IPS-18a (cell line): ENCODE measurements around the gene CCDC92.

Experiments
- H3K27ac ChIP-seq: one replicate; pipeline ENCODE4 v1.5.1; 2013; ENCODE audit warnings: low read length
- H3K27me3 ChIP-seq: one replicate; pipeline ENCODE4 v1.6.1; 2013; ENCODE audit warnings: mild to moderate bottlenecking, low read length; ENCODE audit not compliant: control insufficient read depth, insufficient read depth
- H3K36me3 ChIP-seq: one replicate; pipeline ENCODE4 v1.6.1; 2013; ENCODE audit warnings: low read depth, low read length; ENCODE audit not compliant: control insufficient read depth
- H3K4me1 ChIP-seq: one replicate; pipeline ENCODE4 v1.6.1; 2013; ENCODE audit warnings: low read depth, low read length; ENCODE audit not compliant: control insufficient read depth
- H3K4me3 ChIP-seq: one replicate; pipeline ENCODE4 v1.5.1; 2013; ENCODE audit warnings: low read length
- H3K9ac ChIP-seq: one replicate; pipeline ENCODE4 v1.6.1; 2013; ENCODE audit warnings: mild to moderate bottlenecking, low read length, moderate library complexity
- H3K9me3 ChIP-seq: one replicate; pipeline ENCODE4 v1.6.1; 2013; ENCODE audit warnings: low read depth, low read length; ENCODE audit not compliant: control insufficient read depth

Gene CCDC92

DNA sequence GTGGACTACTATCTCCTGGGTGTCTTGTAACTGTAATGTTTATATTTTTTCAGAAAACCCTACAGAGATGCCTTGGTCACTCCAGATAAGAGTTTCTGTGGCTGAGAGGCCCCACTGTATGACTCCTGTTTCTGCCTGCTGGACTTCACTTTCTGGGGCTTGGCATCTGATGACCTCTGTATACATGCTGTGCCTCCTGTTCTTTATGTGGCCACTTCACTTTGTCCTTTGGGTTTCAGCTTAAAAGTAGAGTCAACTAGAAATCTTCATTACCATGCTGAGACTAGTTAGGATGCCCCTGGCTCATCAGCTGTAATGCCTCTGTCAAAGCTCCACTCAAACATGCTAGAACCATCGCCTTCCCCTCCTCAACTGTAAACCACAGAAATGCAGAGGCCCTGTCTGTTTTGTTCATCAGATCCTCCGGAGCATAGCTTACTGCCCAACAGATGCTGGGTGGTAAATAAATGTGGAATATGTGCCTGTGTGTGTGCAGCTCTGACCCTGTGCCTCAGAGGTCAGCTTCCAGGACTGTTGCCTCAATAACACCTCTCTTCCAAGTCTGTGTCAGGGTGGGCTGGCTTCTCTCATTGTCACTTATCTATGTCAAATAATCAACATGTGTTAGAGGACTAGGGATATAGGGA is 25.8 kb upstream of the CCDC92 start:
- no peak overlapping the region for H3K4me3 ChIP-seq
- peaks cover 11% of the 10 kb centered on the region for H3K36me3 ChIP-seq
- H3K27ac ChIP-seq: no peak overlapping the region

DNA sequence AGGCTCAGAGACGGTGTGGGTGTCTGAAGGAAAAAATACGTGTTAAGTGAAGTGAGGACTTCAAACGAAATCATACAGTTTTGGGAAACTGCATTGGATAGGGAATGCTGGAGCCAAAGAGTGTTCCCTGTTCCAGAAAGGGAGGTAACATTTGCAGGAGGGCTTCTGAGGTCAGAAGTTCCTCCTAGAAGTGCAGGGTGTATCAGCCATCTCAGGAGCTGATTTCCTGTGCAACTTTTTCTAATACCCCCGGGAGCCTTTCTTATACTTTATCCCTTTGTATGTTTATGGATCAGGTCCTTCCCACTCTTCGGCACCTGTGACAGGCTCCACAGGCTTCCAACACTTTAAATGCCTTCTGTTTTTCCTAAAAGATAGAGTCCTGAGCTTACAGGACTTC is 25.3 kb upstream of the CCDC92 start:
- Histone ChIP-seq H3K27me3 (no peaks in the 10 kb centered on the region), H3K4me1 (no peaks in the 10 kb centered on the region), H3K9ac (no peak overlapping the region), H3K27ac (no peak overlapping the region), H3K4me3 (no peak overlapping the region), H3K36me3 (peaks cover 11% of the 10 kb centered on the region), H3K9me3 (no peaks in the 10 kb centered on the region)

More for the DNA sequence above, 25.8 kb upstream of the CCDC92 start:
- no peaks in the 10 kb centered on the region for H3K4me1 ChIP-seq
- no peaks in the 10 kb centered on the region for H3K9me3 ChIP-seq
- no peak overlapping the region for H3K9ac ChIP-seq
- no peaks in the 10 kb centered on the region for H3K27me3 ChIP-seq

DNA sequence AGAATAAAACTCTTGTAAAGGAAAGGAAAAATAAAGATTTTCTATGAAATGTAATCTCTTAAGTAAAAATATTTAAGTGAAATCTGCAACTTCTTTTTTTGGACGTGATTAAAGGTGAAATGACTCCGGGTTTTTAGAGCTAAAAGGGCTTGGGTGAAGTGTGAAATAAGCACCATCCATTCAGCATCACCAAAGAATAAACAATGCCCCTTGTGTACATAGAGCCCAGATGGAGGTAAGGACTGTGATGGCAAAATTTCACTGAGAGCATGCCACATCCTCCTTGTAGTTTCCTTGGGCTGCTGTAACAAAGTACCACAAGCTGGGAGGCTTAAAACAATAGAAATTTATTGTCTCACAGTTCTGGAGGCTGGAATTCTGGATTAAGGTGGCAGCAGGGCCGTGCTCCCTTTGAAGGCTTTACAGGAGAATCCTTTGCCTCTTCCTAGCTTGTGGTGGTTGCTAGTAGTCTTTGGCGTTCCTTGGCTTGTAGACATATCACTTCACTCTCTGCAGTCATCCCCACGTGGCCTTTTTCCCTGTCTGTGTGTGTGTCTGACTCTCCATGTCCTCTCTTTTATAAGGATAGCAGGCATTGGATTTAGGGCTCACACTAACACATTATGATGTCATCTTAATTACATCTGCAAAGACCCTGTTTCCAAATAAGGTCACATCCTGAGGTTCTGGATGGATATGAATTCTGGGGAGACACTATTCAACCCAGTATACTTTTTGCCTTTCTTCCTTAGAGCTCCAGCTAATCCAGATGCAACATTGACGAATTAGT is 24.6 kb upstream of the CCDC92 start:
- Histone ChIP-seq H3K36me3 (peaks cover 11% of the 10 kb centered on the region), H3K4me3 (no peak overlapping the region), H3K9ac (no peak overlapping the region), H3K27ac (no peak overlapping the region), H3K9me3 (no peaks in the 10 kb centered on the region), H3K27me3 (no peaks in the 10 kb centered on the region), H3K4me1 (no peaks in the 10 kb centered on the region)

DNA sequence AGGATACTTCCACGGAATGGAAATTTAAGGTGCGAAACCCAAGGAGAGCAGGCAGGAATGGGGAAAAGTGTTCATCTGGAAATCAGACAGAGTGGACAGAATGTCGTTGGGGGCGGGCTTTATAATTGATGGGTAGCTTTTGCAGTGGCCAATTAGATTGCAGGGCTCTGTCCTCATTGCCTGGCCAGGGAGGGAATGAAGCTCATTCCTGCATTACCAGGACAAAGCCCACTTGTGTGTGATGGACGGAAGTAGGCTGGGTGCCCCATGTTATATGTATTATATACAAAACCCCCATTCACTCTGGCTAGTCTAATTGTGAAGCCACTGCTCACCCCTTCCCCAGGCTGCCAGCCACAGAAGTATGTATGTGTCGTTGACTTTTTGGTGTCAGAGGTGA is 23.9 kb upstream of the CCDC92 start:
- Histone ChIP-seq H3K27ac (no peak overlapping the region), H3K9ac (no peak overlapping the region), H3K9me3 (no peaks in the 10 kb centered on the region), H3K27me3 (no peaks in the 10 kb centered on the region), H3K36me3 (peaks cover 11% of the 10 kb centered on the region), H3K4me3 (no peak overlapping the region), H3K4me1 (no peaks in the 10 kb centered on the region)

DNA sequence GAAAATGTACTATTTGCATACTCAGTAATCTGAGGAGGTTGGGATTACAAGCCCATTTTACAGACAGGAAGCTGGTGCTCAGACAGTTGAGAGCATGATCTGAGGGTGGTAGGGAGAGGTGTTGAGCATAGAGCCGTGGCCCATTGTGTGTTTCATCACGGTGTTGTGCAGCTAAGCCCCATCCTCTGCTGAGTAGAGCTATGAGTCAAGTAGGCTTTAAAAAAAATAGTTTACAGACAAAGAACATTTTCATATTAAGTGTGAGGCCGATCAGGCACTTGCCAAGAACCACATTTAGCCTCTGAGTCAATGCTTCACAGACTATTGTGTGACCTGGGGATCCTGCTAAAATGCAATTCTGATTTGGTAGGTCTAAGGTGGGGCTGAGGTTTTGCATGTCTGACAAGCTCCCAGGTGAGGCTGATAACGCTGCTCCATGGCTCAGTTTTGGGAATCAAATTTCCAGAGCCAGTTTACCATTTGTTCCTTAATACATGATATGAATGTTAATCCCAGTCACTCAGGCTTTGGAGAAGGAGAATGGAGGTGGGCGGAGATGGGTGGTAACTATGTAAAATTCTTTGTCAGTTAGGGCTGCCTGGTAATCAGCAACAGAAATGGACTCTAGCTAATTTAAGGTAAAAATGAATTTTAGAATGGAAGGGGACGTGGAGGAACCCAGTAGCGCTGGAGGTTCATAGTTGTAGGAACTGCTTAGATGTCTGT is 22.6 kb upstream of the CCDC92 start:
- no peak overlapping the region for H3K4me3 ChIP-seq
- no peaks in the 10 kb centered on the region for H3K27me3 ChIP-seq
- no peaks in the 10 kb centered on the region for H3K4me1 ChIP-seq
- H3K27ac ChIP-seq: no peak overlapping the region
- H3K36me3 ChIP-seq: peaks cover 7% of the 10 kb centered on the region
- H3K9me3 ChIP-seq: no peaks in the 10 kb centered on the region
- no peak overlapping the region for H3K9ac ChIP-seq

DNA sequence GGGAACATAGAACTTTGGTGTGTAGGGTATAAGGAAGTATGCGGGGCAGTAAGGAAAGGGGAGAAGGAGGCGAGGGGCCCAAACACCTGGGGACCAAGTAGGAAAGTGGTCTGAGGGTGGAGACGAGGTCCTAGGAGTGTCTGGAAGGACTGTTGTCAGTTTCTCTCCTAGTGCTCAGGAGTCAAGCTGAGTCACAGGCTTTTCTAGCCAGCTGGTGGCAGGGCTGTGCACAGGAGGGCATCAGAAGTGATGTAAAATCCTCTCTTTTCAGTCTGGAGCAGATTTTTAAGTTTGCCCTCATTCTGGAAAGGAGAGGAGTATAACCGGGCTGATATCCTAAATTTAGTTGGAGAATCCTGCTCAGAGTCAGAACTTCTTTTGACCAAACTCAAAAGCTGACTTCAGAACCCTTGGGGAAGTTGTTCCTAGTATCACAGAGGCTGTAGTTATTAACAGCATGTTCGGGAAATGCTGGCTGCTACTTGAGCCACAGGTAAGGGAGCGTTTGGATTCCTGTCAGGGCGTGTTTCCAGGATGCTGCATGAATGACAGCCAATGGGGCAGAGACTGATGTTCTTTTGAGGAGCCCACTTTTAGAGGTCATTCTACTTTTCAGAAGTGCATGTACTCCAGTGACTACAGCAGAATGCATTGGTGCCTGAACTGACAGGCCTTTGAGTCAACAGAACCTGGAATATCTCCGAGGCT is 19.6 kb upstream of the CCDC92 start:
- no peaks in the 10 kb centered on the region for H3K9me3 ChIP-seq
- H3K9ac ChIP-seq: no peak overlapping the region
- no peak overlapping the region for H3K4me3 ChIP-seq
- no peaks in the 10 kb centered on the region for H3K36me3 ChIP-seq
- no peaks in the 10 kb centered on the region for H3K27me3 ChIP-seq
- no peaks in the 10 kb centered on the region for H3K4me1 ChIP-seq
- H3K27ac ChIP-seq: no peak overlapping the region

DNA sequence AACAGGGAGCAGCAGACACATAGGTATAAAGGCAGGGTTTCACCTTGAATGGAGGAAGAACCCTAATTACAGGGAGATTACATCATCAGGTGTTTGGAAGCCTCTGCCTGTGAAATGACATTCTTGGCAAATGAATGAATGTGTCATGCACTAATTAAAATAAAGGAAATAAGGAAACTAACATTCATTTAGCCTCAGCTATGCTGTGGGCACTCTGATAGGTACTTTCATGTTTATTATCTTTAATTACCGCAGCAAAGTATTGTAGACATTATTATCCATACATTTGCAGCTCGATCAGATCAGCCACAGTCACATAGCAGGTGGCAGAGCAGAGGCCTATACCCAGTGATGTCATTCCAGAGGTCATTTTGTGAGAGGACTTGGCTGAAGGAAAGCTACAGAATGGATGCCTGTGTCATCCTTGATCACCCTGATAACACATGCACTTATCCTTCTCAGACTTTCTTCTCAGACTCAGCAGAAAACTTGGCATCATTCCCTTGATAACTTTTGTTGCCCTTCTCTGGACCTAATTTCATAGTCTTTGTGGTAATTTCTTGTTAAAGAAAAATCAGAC is 18.8 kb upstream of the CCDC92 start:
- H3K4me1 ChIP-seq: no peaks in the 10 kb centered on the region
- no peaks in the 10 kb centered on the region for H3K36me3 ChIP-seq
- no peak overlapping the region for H3K27ac ChIP-seq

DNA sequence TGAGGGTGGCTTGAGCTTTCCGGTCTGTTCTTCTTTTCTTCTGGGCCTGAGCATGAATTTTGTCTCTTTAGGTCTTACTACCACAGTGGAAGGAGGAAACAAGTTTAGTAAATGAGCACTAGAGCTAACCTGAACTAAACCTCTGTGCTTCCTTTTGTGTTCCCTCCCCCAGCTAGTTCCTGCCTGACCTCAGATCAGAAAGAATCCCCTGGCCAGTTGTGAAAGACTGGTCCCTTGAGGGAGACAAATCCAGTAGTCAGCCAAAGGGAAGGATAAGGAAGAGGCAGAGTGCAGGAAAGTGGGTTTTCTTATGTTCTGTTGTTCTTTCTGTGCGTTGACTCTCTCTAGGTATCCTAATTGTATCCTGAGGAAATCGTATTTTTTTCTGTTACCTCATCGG is 17.9 kb upstream of the CCDC92 start:
- Histone ChIP-seq H3K36me3 (no peaks in the 10 kb centered on the region), H3K27ac (no peak overlapping the region), H3K27me3 (no peaks in the 10 kb centered on the region), H3K9ac (no peak overlapping the region), H3K4me1 (no peaks in the 10 kb centered on the region), H3K4me3 (no peak overlapping the region), H3K9me3 (no peaks in the 10 kb centered on the region)

More for the DNA sequence above, 18.8 kb upstream of the CCDC92 start:
- Histone ChIP-seq H3K9me3 (no peaks in the 10 kb centered on the region), H3K4me3 (no peak overlapping the region), H3K9ac (no peak overlapping the region), H3K27me3 (no peaks in the 10 kb centered on the region)

DNA sequence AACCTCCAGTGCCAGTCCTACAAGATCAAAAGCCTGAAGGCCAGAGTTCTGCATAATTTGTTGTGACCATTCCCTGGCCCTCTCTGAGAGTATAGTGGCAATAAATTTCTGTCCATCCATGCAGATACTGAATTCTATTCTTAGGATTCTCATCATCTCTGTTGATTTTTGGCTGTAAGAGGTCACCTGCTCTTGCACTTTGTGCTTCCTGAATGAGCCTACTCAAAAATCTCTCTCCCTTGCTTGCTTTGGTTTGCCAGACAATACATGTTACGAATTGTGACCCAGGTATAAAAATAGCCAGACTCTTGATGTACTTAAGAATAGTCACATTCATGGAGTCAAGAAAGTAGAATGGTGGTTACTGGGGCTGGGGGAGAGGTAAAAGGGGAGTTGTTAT is 17.1 kb upstream of the CCDC92 start:
- Histone ChIP-seq H3K36me3 (no peaks in the 10 kb centered on the region), H3K9me3 (no peaks in the 10 kb centered on the region), H3K9ac (no peak overlapping the region), H3K27me3 (no peaks in the 10 kb centered on the region), H3K27ac (no peak overlapping the region), H3K4me1 (no peaks in the 10 kb centered on the region), H3K4me3 (no peak overlapping the region)

DNA sequence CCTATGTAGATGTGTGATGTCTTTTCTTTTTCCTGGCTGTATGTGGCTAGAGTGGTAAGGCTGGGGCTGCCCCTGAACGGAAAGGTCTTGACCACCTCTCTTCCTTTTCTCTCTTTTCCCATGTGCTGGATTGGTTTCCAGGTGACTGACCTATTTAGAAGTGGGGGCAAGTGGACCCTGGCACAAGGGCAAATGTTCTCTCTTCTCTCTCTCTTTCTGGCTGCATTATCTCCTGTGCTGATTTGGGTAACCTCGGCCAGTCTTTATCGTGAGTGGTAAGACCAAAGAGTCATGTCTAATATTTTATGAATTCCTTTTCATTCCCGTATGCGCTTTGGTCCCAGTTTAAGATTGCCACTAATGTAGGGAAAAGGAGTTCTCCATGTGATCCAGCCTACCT is 16.5 kb upstream of the CCDC92 start:
- Histone ChIP-seq H3K36me3 (no peaks in the 10 kb centered on the region), H3K9ac (no peak overlapping the region), H3K27me3 (no peaks in the 10 kb centered on the region), H3K27ac (no peak overlapping the region), H3K4me3 (no peak overlapping the region), H3K4me1 (no peaks in the 10 kb centered on the region), H3K9me3 (no peaks in the 10 kb centered on the region)

DNA sequence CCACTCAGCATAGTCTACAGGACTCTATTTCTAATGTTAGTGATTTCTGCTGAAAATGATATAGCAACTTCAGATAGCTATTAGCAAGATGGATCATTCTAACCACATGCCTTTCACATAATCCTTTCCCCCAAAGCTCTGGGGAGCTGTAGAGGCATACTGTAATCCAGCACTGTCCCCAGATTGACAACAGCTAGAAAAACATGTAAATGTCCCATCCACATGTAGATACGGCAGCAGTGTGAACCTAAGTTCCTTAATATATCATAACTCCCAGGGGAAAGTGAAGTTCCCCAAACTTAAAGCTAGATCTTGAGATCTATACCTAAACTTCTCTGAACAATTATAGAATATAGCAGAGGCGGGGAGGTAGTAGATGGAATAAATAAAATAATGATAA is 14.4 kb upstream of the CCDC92 start:
- no peak overlapping the region for H3K4me3 ChIP-seq

More for the DNA sequence above, 14.4 kb upstream of the CCDC92 start:
- Histone ChIP-seq H3K4me1 (no peaks in the 10 kb centered on the region), H3K27ac (no peak overlapping the region), H3K9ac (no peak overlapping the region), H3K9me3 (no peaks in the 10 kb centered on the region), H3K27me3 (no peaks in the 10 kb centered on the region), H3K36me3 (no peaks in the 10 kb centered on the region)
